HG03442 (cell line): ENCODE results near the gene CKM.
"Not testable (repeated sequence)": the region's sequence is repeated elsewhere in the genome, so short reads cannot be mapped to it uniquely, and the experiment has no call there.

Experiments
- ATAC-seq: cut with Tn5 transposase; IDR thresholded peaks from one replicate; pipeline ENCODE4 v1.9.1; 2021; ENCODE audit warnings: mild to moderate bottlenecking, moderate library complexity; ENCODE audit not compliant: unreplicated experiment

The CKM gene

DNA sequence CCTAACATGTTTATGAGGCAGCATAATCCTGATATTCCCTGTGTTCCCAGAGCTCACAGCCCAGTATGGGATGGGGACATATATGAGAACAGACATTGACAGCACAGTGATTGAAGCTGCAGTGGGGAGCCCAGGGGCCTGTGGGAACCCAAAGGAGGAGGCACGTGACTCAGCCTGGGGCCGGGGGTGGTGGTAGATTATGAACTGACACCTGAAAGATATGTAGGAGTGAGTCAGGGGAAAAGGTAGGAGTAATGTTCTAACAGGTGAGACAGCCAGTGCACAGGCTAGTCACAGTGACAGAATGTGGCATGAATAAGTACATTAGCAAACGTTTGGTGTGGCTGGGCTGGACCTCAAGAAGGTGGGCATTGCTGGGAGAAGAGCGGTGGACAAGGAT, 29.0 kb downstream of the CKM start:
- no peak for ATAC-seq

DNA sequence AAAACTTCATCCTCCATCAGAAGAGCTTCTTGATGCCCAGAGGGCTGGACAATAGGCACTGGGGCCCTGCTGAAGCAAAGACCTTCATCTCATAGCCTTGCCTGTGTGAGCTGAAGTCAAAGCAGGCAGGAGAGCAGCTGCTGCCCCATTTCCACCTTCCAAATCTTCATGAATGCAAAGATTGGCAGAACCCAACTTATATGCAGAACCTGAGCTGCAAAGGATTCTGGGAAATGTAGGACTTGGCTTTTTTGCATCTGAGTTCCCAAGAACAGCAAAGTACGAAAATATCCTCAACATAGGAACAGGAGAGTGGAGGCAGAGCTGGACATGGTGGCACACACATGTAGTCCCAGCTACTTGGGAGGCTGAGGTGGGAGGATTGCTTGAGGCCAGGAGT, 30.8 kb downstream of the CKM start:
- no peak for ATAC-seq

DNA sequence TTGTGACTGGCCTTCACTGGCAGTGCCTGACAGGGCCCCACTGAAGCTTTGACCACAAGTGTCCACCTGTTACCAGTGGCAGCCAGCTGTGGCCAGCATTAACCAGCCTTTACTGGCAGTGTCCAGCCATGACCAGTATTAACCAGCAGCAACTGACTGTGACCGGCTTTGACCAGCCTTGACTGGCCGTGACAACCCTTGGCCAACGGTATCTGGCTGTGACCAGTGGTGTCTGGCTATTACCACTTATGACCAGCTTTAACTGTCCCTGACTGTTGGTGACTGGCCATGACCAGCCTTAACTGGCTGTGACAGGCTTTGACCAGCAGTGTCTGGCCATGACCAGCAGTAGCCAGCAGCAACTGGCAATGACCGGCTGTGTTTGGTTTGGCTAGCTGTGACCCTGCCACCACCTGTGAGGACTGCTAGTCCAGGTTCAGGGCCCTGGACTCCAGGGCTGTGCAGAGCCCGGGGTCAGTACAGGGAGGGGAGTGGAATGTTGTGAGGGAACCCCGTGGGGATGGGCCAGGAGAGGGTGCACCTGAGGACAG, 32.2 kb downstream of the CKM start:
- ATAC-seq = no peak

DNA sequence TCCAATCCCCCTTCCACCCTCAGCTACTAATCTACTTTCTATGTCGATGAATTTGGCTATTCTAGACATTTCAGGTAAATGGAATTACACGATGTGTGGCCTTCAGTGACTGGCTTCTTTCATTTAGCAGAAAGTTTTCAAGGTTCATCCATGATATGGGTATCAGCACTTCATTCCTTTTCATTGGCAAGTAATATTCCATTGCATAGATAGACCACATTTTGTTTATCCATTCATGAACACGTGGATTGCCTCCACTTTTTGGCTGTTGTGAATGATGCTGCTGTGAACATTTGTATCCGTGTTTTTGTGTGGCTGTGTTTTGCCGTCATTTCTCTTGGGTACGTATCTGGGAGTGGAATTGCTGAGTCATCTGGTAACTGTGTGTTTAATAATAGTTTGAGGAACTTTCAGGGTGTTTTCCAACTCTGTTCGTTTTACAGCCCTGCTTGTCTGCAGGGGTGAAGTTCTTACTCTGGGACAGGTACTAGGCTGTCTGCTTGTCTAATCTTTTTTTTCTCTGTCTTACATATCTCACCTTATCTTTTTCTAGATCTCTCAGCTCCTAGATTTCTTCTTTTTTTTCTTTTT, 39.1 kb downstream of the CKM start:
- no peak for ATAC-seq

DNA sequence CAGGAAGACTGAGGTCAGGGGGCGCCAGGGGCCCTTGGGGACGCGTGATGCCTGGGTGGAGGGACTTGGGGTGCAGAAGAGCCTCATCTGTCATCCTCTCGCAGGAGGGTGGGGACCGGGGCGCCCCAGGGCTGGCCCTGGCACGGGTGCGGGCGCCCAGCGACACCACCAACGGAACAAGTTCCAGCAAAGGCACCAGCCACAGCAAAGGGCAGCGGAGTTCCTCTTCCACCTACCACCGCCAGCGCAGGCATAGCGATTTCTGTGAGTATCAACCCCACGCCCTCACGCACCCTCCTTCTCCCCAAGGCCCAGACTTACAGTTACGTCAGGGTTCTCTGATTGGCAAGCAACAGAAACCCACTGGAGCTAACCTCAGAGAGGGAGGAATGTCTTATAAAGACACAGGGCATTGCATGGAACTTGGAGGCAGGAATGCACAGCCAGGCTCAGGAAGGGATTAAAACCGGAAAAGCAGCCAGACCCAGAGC, 42.2 kb downstream of the CKM start:
- no peak for ATAC-seq

DNA sequence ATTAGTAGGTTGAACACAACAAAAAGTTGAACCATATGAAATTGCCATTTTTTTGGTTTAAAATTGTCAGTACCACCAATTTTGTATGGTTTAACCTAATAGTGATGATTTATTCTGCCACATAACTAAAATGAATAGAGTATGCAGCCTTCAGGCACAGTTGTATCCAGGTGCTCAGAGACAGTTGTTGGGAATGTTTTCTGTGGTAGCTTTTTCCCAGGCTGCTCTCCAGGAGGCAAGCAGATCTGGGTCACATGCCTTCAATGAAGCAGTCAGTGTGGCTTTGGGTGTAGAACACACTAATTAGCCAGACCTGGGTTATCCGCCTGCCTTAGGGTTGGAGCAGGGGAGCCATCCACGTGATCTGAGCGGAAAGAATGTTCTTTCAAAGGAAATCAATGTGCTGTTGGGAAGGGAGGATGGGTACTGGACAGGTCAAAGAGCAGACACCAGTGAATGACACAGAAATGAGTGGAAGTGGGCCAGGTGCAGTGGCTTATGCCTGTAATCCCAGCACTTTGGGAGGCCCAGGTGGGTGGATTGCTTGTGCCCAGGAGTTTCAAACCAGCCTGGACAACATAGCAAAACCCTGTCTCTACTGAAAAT, 43.0 kb downstream of the CKM start:
- no peak for ATAC-seq

DNA sequence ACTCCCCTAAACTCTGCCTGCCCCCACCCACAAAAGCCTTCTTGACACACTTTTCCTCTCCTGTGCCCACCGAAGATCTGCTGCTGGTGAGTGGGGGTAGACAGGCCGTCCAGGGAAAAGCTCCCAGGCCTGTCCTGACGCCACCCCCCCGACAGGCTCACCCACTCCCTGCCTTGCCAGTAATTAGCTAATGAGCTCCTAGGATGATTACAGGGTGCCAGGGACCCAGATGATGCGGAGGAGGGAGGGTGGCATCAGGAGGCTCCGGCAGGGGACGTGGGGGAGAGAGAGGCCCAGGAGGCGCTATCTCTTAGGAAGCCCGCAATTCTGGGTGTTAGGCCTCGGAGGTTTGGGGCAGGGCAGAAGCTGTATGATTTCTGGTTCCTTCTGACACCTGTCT, 44.6 kb downstream of the CKM start:
- ATAC-seq = no peak

DNA sequence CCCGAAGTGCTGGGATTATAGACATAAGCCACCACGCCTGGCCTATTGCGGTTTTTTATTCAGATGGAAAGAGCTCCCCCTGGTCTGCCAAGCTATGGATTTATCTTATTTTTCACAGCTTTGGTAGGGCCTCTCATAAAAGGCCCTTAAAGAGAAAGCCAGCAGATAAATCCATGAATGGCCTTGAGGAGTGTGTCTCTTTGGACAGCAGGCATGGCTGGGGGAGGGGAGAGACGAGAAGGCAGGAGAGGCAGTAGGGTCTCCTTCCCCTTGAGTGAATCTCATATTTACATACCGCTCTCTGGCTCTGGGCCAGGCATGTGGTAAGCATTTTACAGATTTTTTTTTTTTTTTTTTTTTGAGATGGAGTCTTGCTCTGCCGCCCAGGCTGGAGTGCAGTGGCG, 46.4 kb downstream of the CKM start:
- ATAC-seq = no peak

DNA sequence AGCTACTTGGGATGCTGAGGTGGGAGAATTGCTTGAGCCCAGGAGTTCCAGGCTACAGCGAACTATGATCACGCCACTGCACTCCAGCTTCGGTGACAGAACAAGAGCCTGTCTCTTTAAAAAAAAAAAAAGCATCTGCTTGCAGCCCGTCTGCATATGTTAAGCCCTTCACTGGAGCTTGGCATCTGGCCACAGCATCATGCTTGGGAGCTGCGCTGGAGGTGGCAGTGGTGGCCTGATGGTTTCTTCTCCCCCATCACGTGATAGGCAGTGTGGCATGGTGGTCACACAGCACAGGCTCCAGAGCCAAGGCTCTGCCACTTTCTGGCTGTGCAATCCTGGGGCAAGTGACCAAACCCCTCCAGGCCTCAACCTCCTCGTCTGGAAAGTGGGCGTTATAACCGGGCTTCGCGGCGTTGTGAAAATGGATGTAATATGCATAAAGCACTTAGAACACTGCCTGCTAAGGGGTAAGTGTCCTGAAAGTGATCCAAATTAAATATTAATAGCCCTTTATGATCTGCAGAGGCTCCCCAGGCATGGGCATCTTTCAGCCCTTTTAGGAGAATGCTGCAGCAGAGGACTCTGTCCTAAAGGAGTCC, 47.2 kb downstream of the CKM start:
- ATAC-seq = no peak

DNA sequence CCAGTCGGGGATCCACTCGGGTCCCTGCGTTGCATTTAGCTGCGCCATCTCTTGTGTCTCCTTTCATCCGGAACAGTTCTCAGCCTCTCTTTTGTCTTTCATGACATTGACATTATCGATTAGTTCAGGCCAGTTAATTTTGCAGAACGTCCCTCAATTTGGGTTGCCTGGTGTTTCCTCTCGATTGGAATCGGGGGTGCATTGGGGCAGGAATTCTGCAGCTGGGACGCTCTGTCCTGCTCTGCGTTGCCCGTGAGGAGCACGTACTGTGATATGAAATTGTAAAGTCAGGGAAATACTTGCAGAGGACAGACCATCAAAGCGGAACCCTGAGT, 49.2 kb downstream of the CKM start:
- ATAC-seq = no peak

DNA sequence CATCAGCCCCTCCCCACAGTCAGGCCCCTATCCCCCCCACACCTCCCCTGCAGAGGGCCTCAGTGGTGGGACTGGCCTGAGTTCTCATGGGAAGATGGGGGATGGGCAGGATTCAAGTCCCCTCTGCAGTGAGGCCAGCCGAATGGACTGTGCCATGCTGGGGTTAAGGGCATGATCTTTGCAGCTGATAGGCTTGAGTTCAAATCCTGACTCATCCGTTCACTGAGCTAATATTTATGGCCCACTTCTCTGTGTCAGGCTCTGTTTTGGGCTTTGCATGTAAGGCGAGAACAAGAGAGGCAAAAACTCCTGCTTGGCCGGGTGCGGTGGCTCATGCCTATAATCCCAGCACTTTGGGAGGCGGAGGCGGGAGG, 51.0 kb downstream of the CKM start:
- ATAC-seq = no peak

DNA sequence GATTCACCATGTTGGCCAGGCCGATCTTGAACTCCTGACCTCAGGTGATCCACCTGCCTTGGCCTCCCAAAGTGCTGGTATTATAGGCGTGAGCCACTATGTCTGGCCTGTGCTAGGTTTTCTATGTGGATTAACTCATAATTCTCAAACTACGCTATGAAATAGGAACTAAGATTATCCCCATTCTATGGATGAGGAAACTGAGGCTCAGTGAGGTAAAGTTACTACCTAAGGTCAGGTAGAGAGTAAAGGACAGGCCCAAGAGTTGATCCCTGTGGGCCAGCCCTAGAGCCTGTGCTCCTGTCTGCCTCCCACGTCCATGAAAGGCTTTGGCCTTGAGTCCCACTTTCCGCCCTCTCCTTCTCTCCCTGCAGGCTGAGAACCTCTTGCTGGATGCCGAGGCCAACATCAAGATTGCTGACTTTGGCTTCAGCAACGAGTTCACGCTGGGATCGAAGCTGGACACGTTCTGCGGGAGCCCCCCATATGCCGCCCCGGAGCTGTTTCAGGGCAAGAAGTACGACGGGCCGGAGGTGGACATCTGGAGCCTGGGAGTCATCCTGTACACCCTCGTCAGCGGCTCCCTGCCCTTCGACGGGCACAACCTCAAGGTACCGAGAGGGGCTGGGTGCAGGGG, 51.5 kb downstream of the CKM start:
- ATAC-seq = no peak

DNA sequence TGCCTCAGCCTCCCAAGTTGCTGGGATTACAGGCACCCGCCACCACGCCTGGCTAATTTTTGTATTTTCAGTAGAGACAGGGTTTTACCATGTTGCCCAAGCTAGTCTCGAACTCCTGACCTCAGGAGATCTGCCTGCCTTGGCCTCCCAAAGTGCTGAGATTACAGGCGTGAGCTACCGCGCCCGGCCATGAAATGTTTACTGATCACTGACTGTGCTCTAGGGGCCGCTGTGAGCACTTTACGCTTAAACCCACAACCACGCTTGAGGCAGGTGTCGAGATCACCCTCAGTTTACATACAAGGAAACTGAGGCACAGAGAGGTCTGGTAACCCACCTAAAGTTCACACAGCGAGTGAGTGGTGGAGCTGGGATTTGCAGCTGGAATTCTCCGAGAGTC, 52.7 kb downstream of the CKM start:
- ATAC-seq = not testable (repeated sequence)

DNA sequence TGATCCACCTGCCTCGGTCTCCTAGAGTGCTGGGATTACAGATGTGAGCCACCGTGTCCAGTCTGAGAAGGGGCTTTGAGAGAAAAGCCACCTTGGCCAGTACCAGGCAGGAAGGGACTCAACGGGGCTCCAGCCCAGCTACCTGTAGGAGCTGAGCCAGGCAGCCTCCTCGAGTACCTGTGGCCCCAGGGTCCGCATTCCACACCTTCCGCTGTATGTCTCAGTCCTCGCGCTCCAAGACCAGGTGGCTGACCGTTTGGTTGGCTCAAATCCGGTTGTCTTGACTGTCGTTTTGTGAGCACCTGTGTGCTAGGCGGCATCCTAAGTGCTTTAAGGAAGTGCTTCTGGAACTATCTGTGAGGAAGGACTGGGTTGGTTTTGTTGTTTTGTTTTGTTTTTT, 55.4 kb downstream of the CKM start:
- no peak for ATAC-seq

DNA sequence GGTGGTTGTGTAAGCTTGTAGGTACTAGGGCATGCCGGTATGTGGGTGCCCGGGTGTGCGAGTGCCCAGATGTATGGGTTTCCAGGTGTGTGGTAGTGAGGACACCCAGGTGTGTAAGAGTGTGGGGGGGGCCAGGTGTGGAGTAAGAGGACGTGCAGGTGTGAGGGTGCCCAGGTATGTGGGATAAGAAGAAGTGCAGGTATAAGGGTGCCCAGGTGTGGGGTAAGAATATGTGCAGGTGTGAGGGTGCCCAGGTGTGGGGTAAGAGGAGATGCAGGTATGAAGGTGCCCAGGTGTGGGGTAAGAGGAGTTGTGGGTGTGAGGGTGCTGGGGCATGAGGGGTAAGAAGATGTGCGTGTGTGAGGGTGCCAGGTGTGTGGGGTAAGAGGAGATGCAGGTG, 57.3 kb downstream of the CKM start:
- ATAC-seq = no peak

DNA sequence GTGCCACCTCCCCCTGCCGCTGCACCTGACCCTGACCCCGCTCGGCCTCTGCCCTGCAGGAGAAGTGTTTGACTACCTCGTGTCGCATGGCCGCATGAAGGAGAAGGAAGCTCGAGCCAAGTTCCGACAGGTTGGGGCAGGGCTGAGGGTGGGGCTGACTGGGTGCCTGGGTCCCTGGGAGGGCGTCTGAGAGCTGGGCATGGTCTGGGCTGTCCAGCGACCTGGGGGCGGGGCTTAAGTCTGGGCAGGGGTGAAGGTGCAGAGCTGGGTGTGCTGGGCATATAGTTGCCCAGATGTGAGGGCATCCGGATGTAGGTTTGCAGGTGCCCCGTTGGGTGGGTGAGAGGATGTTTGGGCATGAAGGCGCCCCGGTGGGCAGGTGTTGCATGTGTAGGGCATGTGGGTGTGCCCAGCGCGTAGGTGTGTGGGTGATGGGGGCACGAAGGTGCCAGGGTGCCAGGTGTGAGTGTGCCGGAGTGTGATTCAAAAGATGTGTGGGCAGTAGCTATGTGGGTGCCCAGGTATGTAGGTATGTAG, 57.8 kb downstream of the CKM start:
- ATAC-seq = no peak

DNA sequence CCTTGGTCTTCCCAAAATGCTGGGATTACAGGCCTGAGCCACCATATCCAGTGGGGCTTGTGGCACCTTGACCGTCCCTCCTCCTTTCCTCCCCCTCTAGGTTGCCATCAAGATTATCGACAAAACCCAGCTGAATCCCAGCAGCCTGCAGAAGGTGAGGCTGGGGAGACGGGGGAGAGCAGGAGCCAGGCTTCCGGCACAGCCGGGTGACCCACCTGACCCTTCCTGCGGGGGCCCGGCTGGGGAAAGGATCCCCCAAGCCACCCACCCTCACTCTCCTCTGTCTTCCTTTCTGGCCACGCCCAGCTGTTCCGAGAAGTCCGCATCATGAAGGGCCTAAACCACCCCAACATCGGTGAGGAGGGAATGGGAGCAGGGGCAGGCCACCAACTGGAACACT, 59.7 kb downstream of the CKM start:
- ATAC-seq = no peak

DNA sequence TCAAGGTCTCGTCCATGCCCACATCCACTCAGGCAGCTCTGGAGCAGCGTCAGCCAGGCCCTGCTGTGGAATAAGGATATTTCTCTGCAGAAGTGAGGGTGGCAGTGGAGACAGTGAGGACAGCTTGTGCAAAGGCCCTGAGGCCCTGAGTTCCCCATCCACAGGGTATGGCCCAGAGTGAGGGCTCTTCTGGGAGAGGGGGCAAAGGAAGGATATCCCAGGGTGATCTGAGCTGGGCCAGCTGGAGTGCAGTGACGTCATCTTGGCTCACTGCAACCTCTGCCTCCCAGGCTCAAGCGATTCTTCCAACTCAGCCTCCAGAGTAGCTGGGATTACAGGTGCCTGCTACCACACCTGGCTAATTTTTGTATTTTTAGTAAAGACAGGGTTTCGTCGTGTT, 60.1 kb downstream of the CKM start:
- ATAC-seq = no peak

DNA sequence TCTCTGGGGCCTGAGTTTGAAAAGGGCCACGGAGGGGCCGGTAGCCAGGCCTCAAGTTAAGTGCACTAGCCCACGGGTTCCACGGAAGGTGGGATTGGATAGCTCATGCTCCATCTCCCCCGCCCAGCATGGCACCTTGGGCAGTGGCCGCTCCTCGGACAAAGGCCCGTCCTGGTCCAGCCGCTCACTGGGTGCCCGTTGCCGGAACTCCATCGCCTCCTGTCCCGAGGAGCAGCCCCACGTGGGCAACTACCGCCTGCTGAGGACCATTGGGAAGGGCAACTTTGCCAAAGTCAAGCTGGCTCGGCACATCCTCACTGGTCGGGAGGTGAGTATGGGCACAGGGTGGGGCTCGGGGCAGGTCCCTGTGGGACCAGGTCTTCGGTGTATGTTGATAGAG, 63.8 kb downstream of the CKM start:
- ATAC-seq = no peak

DNA sequence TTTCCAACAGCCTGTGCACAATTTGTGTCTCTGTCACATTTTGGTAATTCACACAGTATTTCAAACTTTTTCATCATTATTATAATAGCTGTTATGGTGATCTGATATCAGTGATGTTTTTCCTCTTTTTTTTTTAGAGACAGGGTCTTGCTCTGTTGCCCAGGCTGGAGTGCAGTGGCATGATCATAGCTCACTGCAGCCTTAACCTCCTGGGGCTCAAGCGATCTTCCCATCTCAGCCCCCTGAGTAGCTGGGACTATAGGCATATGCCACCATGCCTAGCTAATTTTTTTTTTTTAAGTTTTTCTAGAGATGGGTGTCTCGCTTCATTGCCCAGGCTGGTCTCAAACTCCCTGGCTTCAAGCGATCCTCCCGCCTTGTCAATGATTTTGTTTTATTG, 65.8 kb downstream of the CKM start:
- no peak for ATAC-seq
